IPS-NIHi7 (cell line): ENCODE data around the gene RFXAP.

Experiments
- DNase-seq: peaks from one replicate; pipeline ENCODE4 v3.0.0; 2012; ENCODE audit warnings: mixed read lengths; ENCODE audit errors: extremely low spot score

RFXAP gene

DNA sequence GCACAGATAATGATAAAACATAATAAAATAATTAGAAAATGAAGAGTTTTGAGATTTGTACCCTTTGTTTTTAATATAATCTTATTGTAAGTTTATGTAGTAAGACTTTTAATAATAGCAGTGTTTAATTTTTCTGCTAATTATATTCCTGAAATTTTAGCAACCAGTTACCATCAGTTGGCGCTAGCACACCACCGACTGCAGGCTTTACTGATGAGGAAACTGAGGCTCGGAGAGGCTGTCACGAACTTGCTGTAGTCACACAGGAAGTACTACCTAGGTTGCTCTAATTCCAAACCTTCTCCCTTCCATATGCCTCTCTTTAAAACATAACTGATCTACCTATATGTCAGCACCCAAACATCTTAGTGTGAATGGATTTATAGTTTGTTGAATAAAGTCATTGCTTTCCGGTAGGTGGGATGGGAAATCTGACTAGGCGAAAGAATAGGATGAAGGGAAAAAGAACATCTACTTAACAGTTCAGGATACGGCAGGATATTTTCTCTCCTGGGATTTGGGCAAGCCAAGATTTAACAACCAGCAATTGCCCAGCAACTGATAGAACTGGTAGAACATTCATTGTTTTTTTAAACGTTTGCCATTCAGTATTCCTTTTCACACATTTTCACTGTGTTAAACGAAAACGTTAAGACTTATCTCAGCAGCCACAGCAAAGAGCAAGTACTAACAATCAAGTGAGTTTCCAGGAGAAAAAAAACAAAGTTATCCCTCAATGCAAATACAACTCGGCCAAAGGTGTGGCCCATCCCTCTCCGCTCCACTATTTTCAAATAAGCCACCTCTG is 822 bp upstream of the RFXAP start:
- DNase-seq = no peak

DNA sequence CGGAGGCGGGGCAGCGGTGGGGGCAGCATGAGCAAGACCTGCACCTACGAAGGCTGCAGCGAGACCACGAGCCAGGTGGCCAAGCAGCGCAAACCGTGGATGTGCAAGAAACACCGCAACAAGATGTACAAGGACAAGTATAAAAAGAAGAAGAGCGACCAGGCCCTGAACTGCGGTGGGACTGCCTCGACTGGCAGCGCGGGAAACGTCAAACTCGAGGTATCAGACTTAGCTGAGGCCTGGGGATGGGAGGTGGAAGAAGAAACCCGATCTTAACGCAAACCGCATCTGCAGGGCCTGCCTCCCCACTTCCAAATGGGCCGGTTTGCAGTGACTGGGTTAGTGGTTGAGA is 693 bp downstream of the RFXAP start:
- DNase-seq = peak; percentile 25

GRCh38 chr13:36820222-36820621 is 1.2 kb downstream of the RFXAP start:
- no peak for DNase-seq

GRCh38 chr13:36822785-36823184 is 3.8 kb downstream of the RFXAP start:
- DNase-seq = no peak

DNA sequence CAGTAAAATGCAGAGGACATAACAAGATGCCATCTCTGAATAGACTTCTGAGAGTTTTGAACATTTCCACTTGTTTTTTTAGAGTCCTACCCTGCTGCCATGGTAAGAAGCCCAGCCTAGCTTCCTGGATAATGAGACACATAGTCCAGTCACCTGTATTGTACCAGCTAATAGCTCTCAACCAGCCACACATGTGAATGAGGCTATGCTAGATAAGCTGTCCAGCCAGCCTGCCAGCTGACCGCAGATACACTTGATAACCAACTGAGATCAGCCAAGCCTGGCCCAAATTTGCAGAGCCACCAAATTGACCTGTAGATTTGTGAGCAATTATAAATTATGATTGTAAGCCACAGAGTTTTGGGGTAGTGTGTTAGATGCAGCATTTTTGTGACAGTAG is 10.7 kb downstream of the RFXAP start:
- no peak for DNase-seq

DNA sequence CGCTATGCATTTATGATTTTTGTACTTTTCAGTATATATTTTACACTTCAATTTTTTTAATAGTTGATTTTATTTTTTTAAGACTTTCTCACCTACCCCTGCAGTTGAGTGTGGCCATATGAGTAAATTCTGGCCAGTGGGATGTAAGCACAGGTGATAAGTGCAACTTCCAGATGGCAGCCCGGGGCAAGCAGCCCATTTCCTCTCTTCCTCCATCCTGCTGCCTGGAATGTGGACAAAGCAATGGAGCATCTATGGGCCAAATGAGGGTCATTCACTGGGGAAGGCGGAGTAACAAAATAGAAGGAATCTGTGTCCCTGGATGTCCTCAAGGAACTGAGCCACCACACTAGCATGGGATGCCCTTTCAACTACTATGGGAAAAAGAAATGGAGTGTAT is 12.3 kb downstream of the RFXAP start:
- no peak for DNase-seq

GRCh38 chr13:36834299-36834698 is 15.3 kb downstream of the RFXAP start:
- DNase-seq = no peak

GRCh38 chr13:36837354-36838092 is 18.5 kb downstream of the RFXAP start:
- DNase-seq = no peak

DNA sequence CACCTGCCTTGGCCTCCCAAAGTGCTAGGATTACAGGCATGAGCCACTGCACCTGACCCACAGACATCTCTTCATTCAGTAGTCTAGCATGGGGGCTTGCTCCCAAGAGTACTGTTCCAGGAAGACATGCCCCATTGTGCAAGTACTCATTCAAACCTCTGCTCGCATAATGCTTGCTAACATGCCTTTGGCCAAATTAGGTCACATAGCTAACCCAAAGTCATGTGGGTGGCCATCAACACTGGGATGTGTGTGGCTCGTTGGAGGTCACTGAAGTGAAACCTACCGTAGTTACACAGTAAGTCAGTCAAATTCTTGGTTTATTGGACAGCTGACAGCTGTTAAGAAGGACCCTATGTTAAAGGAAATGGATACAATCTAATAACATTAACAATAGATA is 20.3 kb downstream of the RFXAP start:
- no peak for DNase-seq

- no peak for DNase-seq
Measured at GRCh38 chr13:36839981-36840380, 21.0 kb downstream of the RFXAP start.

- DNase-seq = peak; percentile 36
Measured at GRCh38 chr13:36840718-36841250, 21.8 kb downstream of the RFXAP start.

GRCh38 chr13:36841391-36841790 is 22.4 kb downstream of the RFXAP start:
- DNase-seq = no peak

DNA sequence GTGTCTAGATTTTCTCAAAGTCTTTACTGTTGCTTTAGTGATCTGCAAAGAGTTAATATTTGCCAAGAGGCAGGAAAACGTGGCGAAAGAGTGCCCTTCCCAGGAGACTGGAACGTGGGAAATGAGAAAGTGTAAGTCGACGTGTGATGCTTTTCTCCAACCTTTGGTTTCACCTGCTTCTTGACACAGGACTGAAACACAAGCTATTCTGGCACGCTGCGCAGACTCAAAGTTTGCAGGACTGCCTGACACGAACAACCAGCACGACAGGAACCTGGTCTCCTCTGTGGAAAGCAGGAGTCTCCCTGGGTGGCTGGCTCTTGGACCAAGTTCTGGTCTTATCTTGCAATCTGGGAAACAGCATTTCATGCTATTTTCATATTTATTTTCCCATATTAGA is 28.6 kb downstream of the RFXAP start:
- DNase-seq = no peak

GRCh38 chr13:36848199-36848982 is 29.4 kb downstream of the RFXAP start:
- no peak for DNase-seq

- no peak for DNase-seq
Measured at GRCh38 chr13:36850790-36851438, 31.9 kb downstream of the RFXAP start.

DNA sequence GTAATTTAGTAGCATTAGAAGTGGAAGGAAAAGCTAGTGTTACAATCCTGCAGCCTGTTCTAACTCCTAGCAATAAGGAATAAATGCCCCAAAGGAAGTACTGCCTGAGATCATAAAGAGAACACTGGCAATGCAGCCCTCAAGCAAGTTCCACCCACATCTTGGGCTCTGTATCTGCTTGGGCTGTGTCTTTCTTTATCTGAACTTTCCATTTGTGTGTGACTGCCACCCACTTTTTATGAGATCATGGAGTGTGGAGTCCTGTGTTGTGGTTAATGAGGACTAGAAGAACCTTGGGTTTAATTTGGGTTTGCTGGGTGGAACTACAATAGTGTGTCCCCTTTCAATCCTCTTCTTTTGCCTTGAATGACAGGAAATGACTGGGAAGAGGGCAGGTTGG is 38.2 kb downstream of the RFXAP start:
- DNase-seq = no peak

DNA sequence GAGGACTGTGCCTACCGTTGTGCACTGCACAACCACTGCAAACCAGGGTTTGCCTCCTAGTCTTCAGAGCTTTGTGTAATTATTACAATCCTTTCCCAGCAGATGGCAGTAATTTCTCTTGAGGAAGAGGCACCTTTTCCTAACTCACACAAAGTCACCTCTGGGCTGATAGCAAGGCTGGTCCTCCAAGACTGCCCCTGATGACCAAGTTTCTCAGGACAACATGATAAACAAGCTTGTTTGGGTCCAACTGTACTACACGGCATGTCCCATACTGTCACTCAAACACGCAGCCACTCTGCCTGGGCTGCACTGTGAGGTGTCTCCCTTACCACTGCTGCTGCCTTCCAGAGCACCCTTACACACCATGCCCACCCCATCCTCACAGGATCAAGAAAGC is 39.3 kb downstream of the RFXAP start:
- peak; percentile 54 for DNase-seq

DNA sequence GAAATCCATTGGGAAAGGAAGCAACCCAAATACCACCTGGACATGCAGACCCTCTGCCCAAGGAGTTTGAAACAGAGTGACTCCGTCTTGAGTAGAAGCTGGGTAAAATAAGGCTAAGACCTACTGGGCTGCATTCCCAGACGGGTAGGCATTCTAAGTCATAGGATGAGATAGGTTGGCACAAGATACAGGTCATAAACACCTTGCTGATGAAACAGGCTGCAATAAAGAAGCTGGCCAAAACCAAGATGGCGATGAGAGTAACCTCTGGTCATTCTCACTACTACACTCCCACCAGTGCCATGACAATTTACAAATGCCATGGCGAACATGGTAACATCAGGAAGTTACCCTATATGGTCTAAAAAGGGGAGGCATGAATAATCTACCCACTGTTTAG is 40.2 kb downstream of the RFXAP start:
- DNase-seq = no peak

GRCh38 chr13:36862002-36862685 is 43.1 kb downstream of the RFXAP start:
- DNase-seq = no peak

- no peak for DNase-seq
Measured at GRCh38 chr13:36862722-36863121, 43.7 kb downstream of the RFXAP start.

DNA sequence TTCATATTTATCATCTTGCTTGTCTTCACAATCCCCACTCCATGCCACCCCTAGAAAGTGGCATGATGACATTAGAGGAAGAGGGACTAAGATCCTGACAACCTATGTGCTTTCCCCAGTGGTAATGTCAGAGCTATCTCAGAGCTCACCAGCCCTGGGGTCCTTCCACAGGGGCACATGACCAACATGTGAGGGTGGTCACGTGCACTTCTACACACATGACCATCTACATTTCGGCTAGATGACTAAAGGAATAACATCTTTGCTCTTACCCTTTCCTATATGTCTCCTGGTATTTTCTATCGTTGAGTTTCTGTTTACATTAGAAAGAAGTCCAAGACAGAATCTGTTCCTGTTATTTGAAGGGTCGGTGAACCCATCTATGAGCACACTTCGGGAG is 46.2 kb downstream of the RFXAP start:
- no peak for DNase-seq
